ENCODE results near the gene RAB27A. TPM values are rescaled to one million over a fixed set of nuclear protein-coding genes. Genes with fewer than 3 reads are reported as not detected.

RAB27A gene
- polyA plus RNA-seq, 1 of the 3 experiments (the other 2 are of a cell fraction): 9.6 TPM

- Histone ChIP-seq H3K79me2 (ENCODE audit: insufficient read depth) (no peaks in the 10 kb centered on the region), H3K9me3 (no peaks in the 10 kb centered on the region), H3K27me3 (ENCODE audit: insufficient read depth) (no peaks in the 10 kb centered on the region), H3K27ac (ENCODE audit: low read depth in 2 of 2, low read length in 1 of 2) (peak overlapping the region in 1 of 2 experiments; percentile 61; a peak in 3 of 4 replicates), H3K4me1 (ENCODE audit: control insufficient read depth in 1 of 2, insufficient read depth in 2 of 2, low read depth in 1 of 2, low read length in 1 of 2) (peaks cover 0 to 6% of the 10 kb centered on the region in 2 experiments; a peak in 2 of 4 replicates), H3K4me2 (peak overlapping the region; percentile 2; the same call in 1 of the 2 replicates), H3K4me3 (ENCODE audit: low read depth in 2 of 2, low read length in 1 of 2) (no peak overlapping the region), H3K9ac (peak overlapping the region; percentile 5; the same call in 1 of the 2 replicates), H3K9me2 (no peaks in the 10 kb centered on the region), H3K36me3 (replicated peaks in 1 of 2; ENCODE audit: control insufficient read depth in 1 of 2, insufficient read depth in 2 of 2, low read length in 1 of 2) (peaks cover 0 to 3% of the 10 kb centered on the region in 2 experiments), H4K20me1 (ENCODE audit: insufficient read depth) (no peaks in the 10 kb centered on the region), H3F3A (replicated peaks; ENCODE audit: insufficient read depth) (no peaks in the 10 kb centered on the region), H2AFZ (ENCODE audit: low read depth) (peak overlapping the region; percentile 38; the same call in 1 of the 2 replicates)
- 67% methylated on average over 6 of the region's 6 CpGs for WGBS (ENCODE audit: low lambda C conversion rate)
- DNase-seq: no peak
- CTCF ChIA-PET: interaction anchor here (0.7 to 1.8 kb wide), 6 partner anchors 8 to 218 kb away, joined by 3 to 6 read pairs (median 3); no protein-coding TSS in a partner anchor
- TF ChIP-seq NFIC (IDR thresholded peaks at IDR 0.05; ENCODE audit: borderline replicate concordance) (no peak), GATA2 (CRISPR knock-in tag; IDR thresholded peaks at IDR 0.05) (no peak), SMC3 (IDR thresholded peaks at IDR 0.05; ENCODE audit: low read depth, low read length) (no peak), CHD2 (IDR thresholded peaks at IDR 0.05; ENCODE audit: low read length, partially characterized antibody) (no peak)
- POLR2A ChIA-PET: no interaction called here
Measured at GRCh38 chr15:55221090-55222011, 68.3 kb downstream of the RAB27A start.

- no peak overlapping the region for H3K4me3 ChIP-seq (ENCODE audit: low read depth in 2 of 2, low read length in 1 of 2)
- ChIA-PET POLR2A (no interaction called here), CTCF (interaction anchor here (1.0 to 1.8 kb wide), 5 partner anchors 13 to 219 kb away, joined by 3 to 6 read pairs (median 3); no protein-coding TSS in a partner anchor)
- H2AFZ ChIP-seq (ENCODE audit: low read depth): peak overlapping the region; percentile 38; the same call in 1 of the 2 replicates
- H3F3A ChIP-seq (replicated peaks; ENCODE audit: insufficient read depth): no peaks in the 10 kb centered on the region
- no peaks in the 10 kb centered on the region for H3K9me3 ChIP-seq
- peaks cover 0 to 6% of the 10 kb centered on the region in 2 experiments; a peak in 2 of 4 replicates for H3K4me1 ChIP-seq (ENCODE audit: control insufficient read depth in 1 of 2, insufficient read depth in 2 of 2, low read depth in 1 of 2, low read length in 1 of 2)
- H4K20me1 ChIP-seq (ENCODE audit: insufficient read depth): no peaks in the 10 kb centered on the region
- peak overlapping the region in 1 of 2 experiments; percentile 61; a peak in 2 of 4 replicates for H3K27ac ChIP-seq (ENCODE audit: low read depth in 2 of 2, low read length in 1 of 2)
- peak overlapping the region; percentile 2; the same call in 1 of the 2 replicates for H3K4me2 ChIP-seq
- peaks cover 0 to 3% of the 10 kb centered on the region in 2 experiments for H3K36me3 ChIP-seq (replicated peaks in 1 of 2; ENCODE audit: control insufficient read depth in 1 of 2, insufficient read depth in 2 of 2, low read length in 1 of 2)
- H3K9ac ChIP-seq: peak overlapping the region; percentile 5; the same call in 1 of the 2 replicates
- no peak for TF ChIP-seq REST (IDR thresholded peaks at IDR 0.05; ENCODE audit: low read depth, low read length)
- no peak for TF ChIP-seq USF2 (IDR thresholded peaks at IDR 0.05; ENCODE audit: borderline replicate concordance, low read depth, low read length)
- TF ChIP-seq POLR2AphosphoS5 (IDR thresholded peaks at IDR 0.05; ENCODE audit: low read depth, low read length): no peak
- no peak for TF ChIP-seq CTCF (IDR thresholded peaks at IDR 0.05)
- no peak for TF ChIP-seq RAD21 (IDR thresholded peaks at IDR 0.05; ENCODE audit: low read length)
- no peak for TF ChIP-seq TCF12 (IDR thresholded peaks at IDR 0.05)
- TF ChIP-seq TAF1 (IDR thresholded peaks at IDR 0.05; ENCODE audit: borderline replicate concordance, low read depth, low read length): no peak
- TF ChIP-seq TEAD4 (IDR thresholded peaks at IDR 0.05; ENCODE audit: borderline replicate concordance, insufficient read depth): no peak
- TF ChIP-seq YY1 (IDR thresholded peaks at IDR 0.05; ENCODE audit: low read depth): no peak
- TF ChIP-seq FOXJ3 (CRISPR knock-in tag; IDR thresholded peaks at IDR 0.05): no peak
- no peak for TF ChIP-seq USF1 (IDR thresholded peaks at IDR 0.05; ENCODE audit: borderline replicate concordance, low read depth)
- TF ChIP-seq JUND (IDR thresholded peaks at IDR 0.05): no peak
- no peak for TF ChIP-seq GABPA (IDR thresholded peaks at IDR 0.05; ENCODE audit: low read depth)
- H3K27me3 ChIP-seq (ENCODE audit: insufficient read depth): no peaks in the 10 kb centered on the region
- no peaks in the 10 kb centered on the region for H3K9me2 ChIP-seq
- no peaks in the 10 kb centered on the region for H3K79me2 ChIP-seq (ENCODE audit: insufficient read depth)
- no peak for DNase-seq
Measured at GRCh38 chr15:55220606-55221005, 69.0 kb downstream of the RAB27A start.
